Endodermal cell (in vitro differentiated cells): Measurements from ENCODE around the gene EHHADH. TPM values are rescaled to one million over a fixed set of nuclear protein-coding genes. Genes with fewer than 3 reads are reported as not detected.

Source experiments
- DNase-seq: peaks from one replicate; pipeline ENCODE4 v3.0.0-alpha.2; 2017
- H3K27ac ChIP-seq: 2 replicates; pipeline ENCODE4 v1.5.1; 2013; ENCODE audit warnings: mild to moderate bottlenecking, low read depth, low read length, moderate library complexity
- H3K27me3 ChIP-seq: 2 replicates; pipeline ENCODE4 v1.6.1; 2013; ENCODE audit warnings: mild to moderate bottlenecking, low read length, moderate library complexity; ENCODE audit not compliant: insufficient read depth, control insufficient read depth, poor library complexity, severe bottlenecking
- H3K36me3 ChIP-seq: 2 replicates; pipeline ENCODE4 v1.7.0; 2013; ENCODE audit warnings: mild to moderate bottlenecking, low read length, moderate library complexity; ENCODE audit not compliant: control insufficient read depth, insufficient read depth
- H3K4me1 ChIP-seq: one replicate; pipeline ENCODE4 v1.7.0; 2013; ENCODE audit warnings: low read length; ENCODE audit not compliant: control insufficient read depth, insufficient read depth
- H3K4me3 ChIP-seq: 2 replicates; pipeline ENCODE4 v1.5.1; 2013; ENCODE audit warnings: mild to moderate bottlenecking, low read length, moderate library complexity
- H3K9ac ChIP-seq: 2 replicates; pipeline ENCODE4 v1.6.1; 2013; ENCODE audit warnings: mild to moderate bottlenecking, low read length, moderate library complexity; ENCODE audit not compliant: poor library complexity, severe bottlenecking; ENCODE audit errors: extremely low read depth
- H3K9me3 ChIP-seq: 2 replicates; pipeline ENCODE4 v1.6.1; 2013; ENCODE audit warnings: mild to moderate bottlenecking, low read length, moderate library complexity; ENCODE audit not compliant: control insufficient read depth
- H3K27ac Mint-ChIP-seq: 2 replicates; pipeline ENCODE4 v1.8.0; 2020; ENCODE audit warnings: mixed read lengths
- H3K27me3 Mint-ChIP-seq: 2 replicates; pipeline ENCODE4 v1.8.0; 2021; ENCODE audit warnings: mild to moderate bottlenecking, mixed read lengths; ENCODE audit not compliant: insufficient read depth
- H3K36me3 Mint-ChIP-seq: 2 replicates; pipeline ENCODE4 v1.8.0; 2020; ENCODE audit warnings: low read depth, mixed read lengths
- H3K4me1 Mint-ChIP-seq: 2 replicates; pipeline ENCODE4 v1.8.0; 2020; ENCODE audit warnings: mixed read lengths
- H3K4me3 Mint-ChIP-seq: 2 replicates; pipeline ENCODE4 v1.8.0; 2020; ENCODE audit warnings: mild to moderate bottlenecking, moderate library complexity, mixed read lengths
- H3K9me3 Mint-ChIP-seq: 2 replicates; pipeline ENCODE4 v1.8.0; 2020; ENCODE audit warnings: mild to moderate bottlenecking, mixed read lengths
- CTCF ChIP-seq: fragments of 200-600 bp; sonication (generic); conservative IDR thresholded peaks from 2 replicates; pipeline ENCODE4 v1.5.0; 2021; ENCODE audit warnings: antibody characterized with exemption, mild to moderate bottlenecking
- WGBS, 2 experiments: methylation state at CpG; one replicate each; pipeline versions ENCODE4 v1.1.5 to v1.1.7; 2013; ENCODE audit warnings: missing lambda C conversion rate in 2 of 2, mixed read lengths in 1 of 2; ENCODE audit not compliant: insufficient coverage in 1 of 2, insufficient read length in 1 of 2; 5-methylcytosine and 5-hydroxymethylcytosine counted together
- total RNA-seq, 2 donors: library from RNA; stranded (reverse); fragmentation: NEBNext Ultra II Directional in 1 of 2; extraction: Animal tissue kit (Norgen Biotek cat#: 25700) in 1 of 2; gene quantifications; 2 replicates in 1 of 2; 3 replicates in 1 of 2; pipeline ENCODE4 v1.2.1, GENCODE V29; 2021

The EHHADH gene
- total RNA-seq, 2 donors from 2014 or later: 58.7 to 79.2 TPM

GRCh38 chr3:185205865-185206264 is 48.0 kb downstream of the EHHADH start:
- Mint-ChIP-seq H3K9me3 (no peaks in the 10 kb centered on the region), H3K36me3 (peaks cover 50% of the 10 kb centered on the region), H3K27me3 (no peaks in the 10 kb centered on the region), H3K4me3 (no peak overlapping the region), H3K27ac (no peak overlapping the region), H3K4me1 (no peaks in the 10 kb centered on the region)
- DNase-seq: no peak
- no peak for TF ChIP-seq CTCF
- Histone ChIP-seq H3K27ac (no peak overlapping the region), H3K4me3 (no peak overlapping the region), H3K36me3 (peaks cover 25% of the 10 kb centered on the region), H3K9me3 (no peaks in the 10 kb centered on the region), H3K9ac (no peak overlapping the region), H3K4me1 (no peaks in the 10 kb centered on the region), H3K27me3 (no peaks in the 10 kb centered on the region)
- WGBS, 2 experiments: 95 to 97% methylated on average over 6 to 7 of the region's 7 CpGs

GRCh38 chr3:185204894-185205293 is 49.0 kb downstream of the EHHADH start:
- peaks cover 55% of the 10 kb centered on the region for H3K36me3 Mint-ChIP-seq
- 100% methylated on average over 1 of the region's 2 CpGs; no CpG with 5 or more reads in 1 of the 2 experiments for WGBS, 2 experiments

GRCh38 chr3:185200639-185201038 is 53.2 kb downstream of the EHHADH start:
- WGBS, 2 experiments: 94 to 97% methylated on average over 2 to 5 of the region's 5 CpGs
- H3K36me3 ChIP-seq: peaks cover 35% of the 10 kb centered on the region
- no peaks in the 10 kb centered on the region for H3K4me1 Mint-ChIP-seq
- H3K27me3 Mint-ChIP-seq: no peaks in the 10 kb centered on the region
- TF ChIP-seq CTCF: no peak
- H3K4me3 ChIP-seq: no peak overlapping the region
- no peak overlapping the region for H3K9ac ChIP-seq
- H3K4me1 ChIP-seq: no peaks in the 10 kb centered on the region
- no peak for DNase-seq
- H3K27ac Mint-ChIP-seq: no peak overlapping the region
- no peak overlapping the region for H3K4me3 Mint-ChIP-seq
- no peaks in the 10 kb centered on the region for H3K27me3 ChIP-seq
- no peak overlapping the region for H3K27ac ChIP-seq
- H3K36me3 Mint-ChIP-seq: peaks cover 74% of the 10 kb centered on the region
- H3K9me3 Mint-ChIP-seq: peaks cover 10% of the 10 kb centered on the region
- peaks cover 2% of the 10 kb centered on the region for H3K9me3 ChIP-seq

More at GRCh38 chr3:185204894-185205293, 49.0 kb downstream of the EHHADH start:
- Histone ChIP-seq H3K27ac (no peak overlapping the region), H3K4me1 (no peaks in the 10 kb centered on the region), H3K9me3 (no peaks in the 10 kb centered on the region), H3K9ac (no peak overlapping the region), H3K4me3 (no peak overlapping the region), H3K27me3 (no peaks in the 10 kb centered on the region), H3K36me3 (peaks cover 32% of the 10 kb centered on the region)
- Mint-ChIP-seq H3K27me3 (no peaks in the 10 kb centered on the region), H3K4me3 (no peak overlapping the region), H3K9me3 (no peaks in the 10 kb centered on the region), H3K27ac (no peak overlapping the region), H3K4me1 (no peaks in the 10 kb centered on the region)
- no peak for DNase-seq
- no peak for TF ChIP-seq CTCF
